KBM-7 (cell line): ENCODE data around the gene SMIM26.
"Not testable (repeated sequence)": the region's sequence is repeated elsewhere in the genome, so short reads cannot be mapped to it uniquely, and the experiment has no call there.

ENCODE experiments used
- DNase-seq: peaks from one replicate; pipeline ENCODE4 v3.0.0-alpha.2; 2015
- in situ Hi-C: fragments of 300-500 bp; cut with MboI; formaldehyde crosslinking; loops from 2 replicates; pipeline ENCODE4 v1.14.3; 2020; ENCODE audit warnings: low sequenced_read_pairs, low pct_unique_long_range_greater_than_20kb, mixed read lengths

Gene SMIM26, protein sequence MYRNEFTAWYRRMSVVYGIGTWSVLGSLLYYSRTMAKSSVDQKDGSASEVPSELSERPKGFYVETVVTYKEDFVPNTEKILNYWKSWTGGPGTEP

DNA sequence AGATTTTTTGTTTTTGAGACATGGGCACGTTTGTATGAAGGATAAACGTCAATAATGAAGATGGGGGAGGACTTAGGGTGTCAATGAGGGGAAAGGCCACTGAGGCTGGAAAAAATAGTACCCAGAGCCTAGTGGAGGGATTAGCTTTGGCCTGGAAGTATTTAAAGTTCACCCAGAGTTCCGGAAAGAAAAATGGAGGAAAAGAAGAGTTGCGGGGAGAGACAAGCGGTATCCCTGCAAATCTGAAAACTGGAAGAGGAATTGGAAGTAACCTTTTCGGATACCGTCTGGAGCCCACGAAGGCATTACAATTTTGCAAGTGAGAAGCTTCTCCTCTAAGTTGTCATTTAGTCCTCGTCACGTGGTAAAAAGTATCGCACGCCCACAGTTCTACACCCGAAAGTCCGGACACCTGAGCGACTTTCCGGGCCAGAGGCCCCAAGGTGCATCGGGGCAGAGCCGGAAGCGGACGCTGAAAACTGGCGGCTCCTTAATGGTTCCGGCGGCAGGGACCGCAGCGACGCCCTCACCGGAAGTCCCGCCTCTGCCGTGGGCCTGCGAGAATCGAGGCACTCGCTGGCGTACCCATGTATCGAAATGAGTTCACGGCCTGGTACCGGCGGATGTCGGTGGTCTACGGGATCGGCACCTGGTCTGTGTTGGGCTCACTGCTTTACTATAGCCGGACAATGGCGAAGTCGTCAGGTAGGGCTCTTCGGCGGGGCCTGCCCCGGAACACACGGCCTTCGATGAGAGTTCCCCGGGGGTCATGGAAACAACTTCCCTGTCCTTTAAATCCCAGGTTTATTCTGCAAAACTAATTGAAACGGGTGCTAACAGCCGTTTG is at the start of gene SMIM26:
Gene SMIM26, plus strand, starts transcription at position 541 of the 847 bp plus-strand sequence. Its CDS starts 47 bp downstream, at position 588.
- peak; percentile 91 for DNase-seq
- in situ Hi-C loops = no loop called here

DNA sequence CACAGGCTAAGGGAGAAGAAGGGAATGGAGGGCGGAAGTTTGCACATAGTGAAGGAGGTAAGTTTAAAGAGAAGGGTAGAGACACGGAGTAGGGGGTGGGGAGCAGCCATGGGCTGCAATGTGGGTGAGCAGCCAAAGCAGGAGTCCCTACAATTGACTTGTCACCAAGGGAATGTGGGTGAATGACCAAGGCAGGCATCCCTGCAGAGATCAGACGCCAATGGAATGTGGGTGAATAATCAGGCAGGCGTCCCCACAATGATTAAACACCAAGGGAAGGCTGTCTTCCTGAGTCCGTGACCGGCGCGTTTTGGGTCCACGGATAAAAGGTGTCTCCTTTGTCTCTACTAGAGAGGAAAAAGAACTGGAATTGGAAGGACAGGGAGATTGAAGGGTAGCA is 45.2 kb upstream of the SMIM26 start:
- DNase-seq, in situ Hi-C loops: not testable (repeated sequence)

DNA sequence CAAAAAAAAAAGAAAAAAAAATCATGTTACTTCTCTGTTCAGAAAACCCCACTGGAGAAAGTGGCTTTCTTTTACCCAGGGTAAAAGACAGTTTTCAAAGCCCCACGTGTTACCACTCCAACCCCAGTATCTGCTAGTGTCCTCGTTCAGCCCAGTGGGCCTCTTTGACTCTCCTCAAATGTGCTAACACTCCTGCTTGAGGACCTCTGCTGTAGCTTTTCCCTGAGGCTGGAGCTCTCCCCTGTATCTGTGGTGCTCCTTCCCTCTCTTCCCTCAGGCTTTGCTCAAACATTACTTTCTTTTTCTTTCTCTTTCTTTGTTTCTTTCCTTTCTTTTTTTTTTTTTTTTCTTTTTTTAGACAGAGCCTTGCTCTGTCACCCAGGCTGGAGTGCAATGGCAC is 44.2 kb upstream of the SMIM26 start:
- in situ Hi-C loops = no loop called here
- no peak for DNase-seq

DNA sequence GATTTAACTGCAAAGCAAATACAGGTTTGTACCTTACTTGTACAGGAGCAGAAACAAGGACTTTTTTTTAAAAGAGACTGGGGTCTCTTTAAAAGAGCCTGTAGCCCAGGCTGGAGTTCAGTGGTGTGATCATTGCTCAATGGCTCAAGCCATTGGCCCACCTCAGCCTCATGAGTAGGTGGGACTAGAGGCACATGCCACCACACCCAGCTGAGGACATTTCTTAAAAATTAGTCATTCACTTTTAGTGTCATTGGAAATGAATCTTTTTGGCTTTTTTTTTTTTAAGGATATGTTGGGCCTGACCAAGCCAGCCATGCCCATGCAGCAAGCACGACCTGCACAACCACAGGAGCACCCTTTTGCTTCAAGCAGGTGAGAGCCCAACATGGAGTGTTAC is 42.6 kb upstream of the SMIM26 start:
- in situ Hi-C loops = no loop called here
- DNase-seq = no peak

DNA sequence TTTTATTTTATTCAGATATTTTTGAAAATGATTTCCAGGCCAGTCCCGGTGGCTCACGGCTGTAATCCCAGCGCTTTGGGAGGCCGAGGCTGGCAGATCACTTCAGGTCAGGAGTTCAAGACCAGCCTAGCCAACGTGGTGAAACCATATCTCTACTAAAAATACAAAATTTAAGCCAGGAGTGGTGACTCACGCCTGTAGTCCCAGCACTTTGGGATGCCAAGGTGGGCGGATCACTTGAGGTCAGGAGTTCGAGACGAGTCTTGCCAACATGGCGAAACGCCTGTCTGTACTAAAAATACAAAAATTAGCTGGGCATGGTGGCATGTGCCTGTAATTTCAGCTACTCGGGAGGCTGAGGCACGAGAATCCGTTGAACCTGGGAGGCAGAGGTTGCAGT is 40.5 kb upstream of the SMIM26 start:
- DNase-seq, in situ Hi-C loops: not testable (repeated sequence)

DNA sequence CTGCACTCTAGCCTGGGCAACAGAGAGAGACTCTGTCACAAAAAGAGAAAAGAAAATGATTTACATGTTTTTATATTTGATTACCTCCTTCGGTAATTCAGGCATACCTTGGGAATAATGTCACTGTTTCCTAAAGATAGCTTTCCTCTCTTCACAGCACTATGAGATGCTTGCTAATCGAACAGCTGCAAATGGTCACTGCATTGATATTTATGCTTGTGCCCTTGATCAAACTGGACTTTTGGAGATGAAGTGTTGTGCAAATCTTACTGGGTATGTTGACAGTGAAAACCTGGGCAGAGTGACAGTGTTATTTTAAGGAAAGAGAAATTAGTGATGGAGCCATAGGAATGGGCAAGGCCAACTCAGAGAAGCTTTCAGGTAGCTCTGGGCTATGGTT is 39.9 kb upstream of the SMIM26 start:
- in situ Hi-C loops = no loop called here
- DNase-seq = no peak

DNA sequence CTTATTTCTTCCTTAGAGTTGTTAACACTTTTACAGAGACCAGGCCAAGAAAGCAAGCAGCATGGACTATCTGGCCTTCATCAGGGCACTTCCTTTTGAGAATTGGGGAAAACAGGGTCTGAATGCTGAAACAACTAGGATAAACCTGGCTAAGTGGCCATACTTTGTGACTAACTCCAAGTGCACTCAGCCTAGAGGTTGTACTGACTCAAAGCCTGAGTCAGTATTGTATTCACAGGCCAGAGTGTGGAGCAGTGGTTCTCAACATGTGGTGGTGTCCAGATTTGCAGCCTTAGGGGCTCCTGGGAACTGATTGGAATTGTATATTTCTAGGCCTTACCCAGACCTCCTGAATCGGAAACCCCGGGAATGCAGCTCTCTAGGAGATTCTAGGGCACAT is 39.4 kb upstream of the SMIM26 start:
- in situ Hi-C loops = no loop called here
- no peak for DNase-seq

DNA sequence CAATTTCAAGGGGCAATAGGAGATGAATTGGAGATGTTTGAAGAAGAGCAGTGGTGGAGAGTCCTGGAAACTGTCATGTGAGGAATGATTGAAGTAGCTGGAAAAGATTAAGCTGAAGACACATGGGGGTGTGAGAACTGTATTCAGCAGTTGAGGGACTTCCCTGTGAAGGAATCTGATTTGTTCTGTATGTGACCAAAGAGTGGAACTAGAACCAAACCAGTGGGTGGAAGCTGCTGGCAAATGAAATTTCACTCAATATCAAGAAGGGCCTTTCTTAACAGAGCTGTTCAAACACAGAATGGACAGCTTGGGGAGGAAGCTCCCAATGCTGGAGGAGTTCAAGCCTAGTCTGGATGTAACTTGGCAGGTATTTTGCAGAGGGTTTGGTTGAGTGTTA is 38.2 kb upstream of the SMIM26 start:
- no peak for DNase-seq
- in situ Hi-C loops = no loop called here

DNA sequence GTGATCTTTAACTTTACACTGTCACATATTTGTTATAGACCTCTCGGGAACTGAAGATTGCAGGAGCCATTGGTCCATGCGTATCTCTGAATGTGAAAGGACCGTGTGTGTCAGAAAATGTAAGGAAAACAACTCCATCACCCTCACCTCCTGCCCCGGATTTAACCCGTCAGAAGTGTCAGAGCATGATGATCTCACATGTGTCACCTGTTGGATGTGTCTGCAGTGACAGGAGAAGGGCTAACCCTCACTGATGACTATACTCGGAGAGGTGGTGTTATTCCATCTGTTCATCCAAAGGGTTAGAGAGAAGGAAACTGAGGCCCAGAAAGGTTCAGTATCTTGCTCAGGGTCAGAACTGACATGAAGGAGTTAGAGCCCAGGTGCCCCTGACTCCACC is 34.6 kb upstream of the SMIM26 start:
- in situ Hi-C loops = no loop called here

DNA sequence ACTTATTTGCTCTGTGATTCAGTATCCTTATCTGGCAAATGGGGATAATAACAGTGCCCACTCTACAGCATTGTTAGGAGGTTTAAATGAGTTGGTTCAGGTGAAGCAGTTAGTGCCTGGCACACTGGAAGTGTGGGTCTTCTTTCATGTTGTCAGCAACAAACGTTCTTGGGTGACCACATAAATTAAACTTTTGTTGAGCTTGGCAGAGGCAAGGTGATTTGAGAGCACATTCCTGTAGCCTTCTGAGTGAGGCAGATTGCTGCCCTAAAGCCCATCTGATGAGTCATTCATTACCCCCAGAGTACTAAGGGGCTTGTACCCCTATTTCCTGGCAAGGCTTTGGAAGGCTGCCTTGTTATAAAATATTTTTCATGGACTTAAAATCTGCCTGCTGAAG is 33.7 kb upstream of the SMIM26 start:
- in situ Hi-C loops = no loop called here
- DNase-seq = no peak

More for the DNA sequence above, 34.6 kb upstream of the SMIM26 start:
- no peak for DNase-seq

DNA sequence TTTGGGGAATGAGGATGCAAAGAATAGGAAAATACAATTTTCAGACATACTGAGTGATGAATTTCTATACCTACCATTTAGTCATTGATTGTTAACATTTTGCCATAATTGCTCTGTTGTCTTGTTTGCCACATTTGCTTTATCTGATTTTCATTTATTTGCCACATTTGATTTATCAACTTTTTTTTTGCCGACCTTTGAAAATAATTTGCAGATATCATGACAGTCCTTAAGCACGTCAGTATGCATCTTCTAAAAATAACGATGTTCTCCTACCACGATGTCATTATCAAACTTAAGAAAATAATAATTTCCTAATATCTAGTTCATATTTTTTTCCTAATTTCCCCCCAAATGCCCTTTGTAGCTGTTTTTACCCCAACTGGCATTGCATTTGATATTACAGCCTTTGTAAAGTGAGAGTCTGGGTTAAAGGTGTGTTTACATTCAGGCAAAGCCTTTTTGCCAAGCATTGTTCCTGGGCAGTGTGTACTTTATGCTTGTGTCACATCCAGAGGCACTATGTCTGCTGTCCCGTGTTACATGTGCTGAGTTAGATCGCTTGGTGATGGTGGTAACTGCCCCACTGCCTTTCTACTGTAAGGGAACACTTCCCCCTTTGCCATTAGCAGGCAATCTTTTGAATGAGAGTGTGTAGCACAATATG is 33.1 kb upstream of the SMIM26 start:
- no peak for DNase-seq
- in situ Hi-C loops = no loop called here

DNA sequence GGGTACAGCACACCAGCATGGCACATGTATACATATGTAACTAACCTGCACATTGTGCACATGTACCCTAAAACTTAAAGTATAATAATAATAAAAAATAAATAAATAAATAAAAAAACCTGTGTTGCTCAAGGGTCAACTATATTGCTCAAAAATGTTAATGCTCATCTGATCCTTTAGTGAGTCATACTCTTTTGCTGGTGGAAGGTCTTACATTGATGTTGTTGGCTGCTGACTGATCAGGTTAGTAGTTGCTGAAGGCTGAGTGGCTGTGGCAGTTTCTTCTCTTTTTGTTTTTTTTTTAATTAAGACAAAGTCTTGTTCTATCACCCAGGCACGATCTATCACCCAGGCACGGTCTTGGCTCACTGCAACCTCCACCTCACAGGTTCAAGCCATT is 29.6 kb upstream of the SMIM26 start:
- in situ Hi-C loops = no loop called here
- DNase-seq = no peak

DNA sequence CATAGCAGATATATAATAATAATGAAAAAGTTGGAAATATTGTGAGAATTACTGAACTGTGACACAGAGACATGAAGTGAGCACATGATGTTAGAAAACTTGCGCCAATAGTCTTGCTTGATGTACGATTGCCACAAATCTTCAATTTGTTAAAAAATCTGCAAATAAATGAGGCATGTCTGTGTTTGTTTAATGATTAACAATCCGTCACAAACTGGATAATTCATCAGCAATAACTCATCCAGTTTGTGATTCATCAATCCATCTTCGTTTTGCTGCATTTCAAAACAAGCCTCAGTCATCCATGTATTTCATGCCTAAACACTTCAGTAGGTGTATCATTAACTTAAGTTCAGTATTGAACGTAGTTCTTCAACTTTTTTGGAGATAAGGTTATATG is 25.5 kb upstream of the SMIM26 start:
- no peak for DNase-seq
- in situ Hi-C loops = no loop called here

DNA sequence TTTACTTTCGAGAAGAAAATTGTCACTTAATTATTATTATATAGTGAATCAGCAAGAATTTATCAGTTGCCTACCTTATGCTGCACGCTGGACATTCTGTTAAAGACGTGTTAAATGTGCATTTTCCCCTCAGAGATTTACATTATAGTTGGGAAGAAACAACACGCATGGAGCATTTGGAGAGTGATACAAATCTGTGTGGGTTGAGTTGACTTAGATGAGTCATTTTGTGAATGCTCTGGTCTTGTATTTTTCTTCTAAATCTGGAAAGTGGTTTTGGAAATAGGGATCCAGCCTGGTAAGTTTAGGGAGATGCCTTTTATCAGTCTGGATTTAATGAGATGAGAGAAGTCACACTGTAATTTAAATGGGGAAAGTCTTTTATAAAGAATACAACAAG is 24.0 kb upstream of the SMIM26 start:
- DNase-seq = no peak
- in situ Hi-C loops = no loop called here

DNA sequence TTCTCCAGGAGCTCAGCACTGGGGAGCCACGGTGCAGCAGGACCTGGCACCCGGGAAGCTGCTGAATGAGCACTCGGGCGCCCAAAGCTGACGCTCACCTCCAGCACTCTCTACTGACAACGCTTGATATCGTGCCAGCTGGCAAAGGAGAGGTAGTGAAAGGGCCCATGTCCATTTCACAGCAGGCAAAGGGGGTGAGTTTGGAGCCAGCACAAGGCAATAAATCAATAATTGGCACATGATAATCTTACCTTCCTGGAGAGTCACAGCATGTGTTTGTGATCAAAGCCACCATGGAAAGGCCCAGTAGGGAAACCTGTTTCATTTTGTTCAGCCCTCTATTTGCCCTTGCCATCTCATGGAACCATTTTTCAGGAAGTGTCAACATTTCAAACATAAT is 23.3 kb upstream of the SMIM26 start:
- DNase-seq = no peak
- in situ Hi-C loops = no loop called here

DNA sequence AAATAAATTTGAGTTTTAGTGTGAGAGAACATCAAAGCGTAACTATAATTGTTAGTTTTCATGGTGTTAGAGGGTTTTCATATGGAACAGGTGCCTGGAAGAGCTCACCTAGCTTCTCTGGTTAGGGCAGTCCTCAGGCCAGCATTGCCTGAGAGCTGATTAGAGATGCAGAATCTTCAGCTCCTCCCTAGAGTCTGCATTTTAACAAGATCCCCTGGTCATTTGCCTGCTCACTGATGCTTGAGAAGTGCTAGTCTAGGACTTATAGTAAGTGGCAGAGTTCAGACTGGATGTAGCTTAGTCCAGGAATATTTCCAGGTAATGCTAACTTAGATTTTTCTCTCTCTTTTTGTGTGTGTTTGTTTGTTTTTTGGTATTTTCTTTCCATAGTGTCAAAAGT is 21.7 kb upstream of the SMIM26 start:
- no peak for DNase-seq
- in situ Hi-C loops = no loop called here

DNA sequence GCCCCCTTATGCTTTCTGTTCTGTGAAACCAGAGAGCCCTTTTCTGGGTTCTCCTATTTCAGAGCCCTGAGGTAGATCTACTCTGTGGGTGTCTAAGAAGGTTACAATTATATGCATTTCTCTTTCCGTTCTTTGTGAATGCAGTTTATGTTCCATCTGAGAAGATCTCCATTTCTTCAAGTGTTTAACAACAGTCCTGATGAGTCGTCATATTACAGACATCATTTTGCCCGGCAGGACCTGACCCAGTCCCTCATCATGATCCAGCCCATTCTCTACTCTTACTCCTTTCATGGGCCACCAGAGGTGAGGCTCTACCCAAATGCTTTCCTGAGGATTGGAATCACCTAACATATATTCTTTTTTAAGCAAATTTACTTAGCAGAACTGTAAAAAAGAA is 18.8 kb upstream of the SMIM26 start:
- DNase-seq = no peak
- in situ Hi-C loops = no loop called here

DNA sequence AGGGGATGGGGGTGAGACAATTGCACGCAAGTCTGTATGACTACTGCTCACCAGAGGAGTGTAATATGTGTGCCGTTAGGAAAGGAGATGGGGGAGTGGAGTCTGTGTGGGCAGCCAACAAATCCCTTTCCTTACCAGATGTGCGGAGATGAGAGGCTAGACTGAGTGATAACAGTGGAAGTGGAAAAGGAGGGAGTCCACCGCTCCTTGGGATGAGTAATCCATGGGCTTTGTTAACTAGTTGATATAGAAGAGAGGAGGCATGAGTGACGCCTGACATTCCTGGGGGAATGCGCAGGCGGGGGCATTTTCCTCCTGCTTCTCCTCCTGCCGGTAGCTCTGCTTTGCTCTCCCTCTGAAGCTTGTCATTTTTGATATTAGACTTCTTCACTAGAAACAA is 13.5 kb upstream of the SMIM26 start:
- no peak for DNase-seq
- in situ Hi-C loops = no loop called here

DNA sequence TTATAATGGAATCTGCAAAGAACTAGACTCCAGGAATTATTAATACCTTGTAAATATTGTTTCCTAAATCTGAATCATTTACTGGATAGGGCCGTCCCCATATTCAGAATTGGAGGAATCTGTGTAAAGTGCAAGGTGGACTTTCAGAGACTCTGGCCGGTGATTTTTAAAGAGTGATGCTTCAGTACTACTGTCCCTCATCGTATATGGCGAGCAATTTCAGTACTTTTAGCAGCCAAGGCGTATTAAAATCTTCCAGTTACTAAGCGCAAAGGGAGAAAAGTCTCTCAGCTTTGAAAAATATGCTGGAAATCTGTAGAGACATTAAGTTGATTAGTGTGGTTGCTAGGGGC is 483 bp downstream of the SMIM26 start:
- no peak for DNase-seq
- in situ Hi-C loops = no loop called here

DNA sequence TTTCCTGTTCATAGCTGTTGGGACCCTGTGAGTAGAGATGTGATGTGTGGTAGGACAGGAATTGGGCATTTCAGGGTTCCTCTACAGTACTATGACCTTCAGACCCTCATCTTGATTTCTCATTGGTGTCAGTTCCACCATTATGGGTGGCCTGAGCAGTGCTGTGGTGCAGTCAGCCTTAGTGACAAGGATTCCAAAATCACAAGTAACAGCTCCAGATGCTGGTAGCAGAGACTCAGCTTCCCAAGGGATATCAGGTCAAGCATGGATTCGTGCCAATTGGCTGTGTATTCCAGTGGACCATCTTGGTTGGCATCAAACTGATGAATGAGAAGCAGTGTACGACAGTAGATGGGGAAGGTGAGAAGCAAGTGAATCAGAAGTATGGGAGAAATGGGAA is 3.8 kb downstream of the SMIM26 start:
- in situ Hi-C loops = no loop called here
- DNase-seq = no peak

DNA sequence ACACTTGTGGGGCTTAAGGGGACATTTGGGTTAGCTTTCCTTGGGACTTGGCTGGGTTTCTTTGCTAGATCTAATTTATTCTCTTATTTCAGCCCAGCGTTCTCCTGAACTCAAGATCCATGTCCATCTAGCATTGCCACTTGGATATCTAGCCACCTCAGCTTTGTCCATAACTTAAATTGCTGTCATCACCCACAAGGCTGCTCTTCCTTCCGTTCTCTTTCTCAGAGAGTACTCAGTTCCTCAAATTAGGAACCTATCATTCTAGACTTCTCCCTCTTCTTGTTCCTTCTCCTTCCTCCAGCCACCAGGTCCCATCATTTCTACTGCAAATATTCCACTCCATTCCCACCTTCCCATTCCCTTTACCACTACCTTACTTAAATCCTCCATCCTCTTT is 4.3 kb downstream of the SMIM26 start:
- DNase-seq = peak; percentile 63
- in situ Hi-C loops = no loop called here
